Nucleus accumbens (tissue), 56 donors: ENCODE results near the gene CFDP1.
A peak's percentile ranks its signal among the peaks of the same experiment; 100 is the strongest.

ENCODE experiments used
- DNase-seq, 56 donors: peaks; one replicate each; lab custom pipeline; 2025; lab: John Stamatoyannopoulos, UW

CFDP1 gene

GRCh38 chr16:75257886-75258806 lies 175.2 kb downstream of the CFDP1 start:
- no peak for DNase-seq

GRCh38 chr16:75256696-75257343 lies 176.5 kb downstream of the CFDP1 start:
- peak in 26 of 56 donors; percentile 14 to 74 (median 47) for DNase-seq

- DNase-seq: peak in 3 of 56 donors; percentile 25 to 41 (median 29)
Observed at GRCh38 chr16:75256059-75256571, 177.2 kb downstream of the CFDP1 start.

- peak in 4 of 56 donors; percentile 9 to 31 (median 16) for DNase-seq
Observed at GRCh38 chr16:75254359-75254837, 178.9 kb downstream of the CFDP1 start.

- peak in 14 of 56 donors; percentile 15 to 61 (median 30) for DNase-seq
Observed at GRCh38 chr16:75252946-75253911, 180.1 kb downstream of the CFDP1 start.

- no peak for DNase-seq
Observed at GRCh38 chr16:75252049-75252864, 181.0 kb downstream of the CFDP1 start.

GRCh38 chr16:75251280-75252048 lies 181.8 kb downstream of the CFDP1 start, which contains the start of gene BCAR1:
BCAR1 (minus strand) TSS chr16:75251624; CDS start chr16:75251482, 142 bp downstream.
- DNase-seq: peak in 52 of 56 donors; percentile 48 to 93 (median 82)

- peak in 7 of 56 donors; percentile 22 to 63 (median 44) for DNase-seq
Observed at GRCh38 chr16:75250809-75251279, 182.5 kb downstream of the CFDP1 start.

GRCh38 chr16:75250089-75250808 lies 183.1 kb downstream of the CFDP1 start:
- peak in 4 of 56 donors; percentile 29 to 55 (median 52) for DNase-seq

- no peak for DNase-seq
Observed at GRCh38 chr16:75249441-75249840, 183.9 kb downstream of the CFDP1 start.

GRCh38 chr16:75248536-75249380 lies 184.5 kb downstream of the CFDP1 start:
- peak in 12 of 56 donors; percentile 19 to 67 (median 45) for DNase-seq

- peak in 51 of 56 donors; percentile 28 to 86 (median 66) for DNase-seq
Observed at GRCh38 chr16:75248142-75248535, 185.2 kb downstream of the CFDP1 start.

GRCh38 chr16:75247249-75247648 lies 186.1 kb downstream of the CFDP1 start:
- peak in 51 of 56 donors; percentile 33 to 91 (median 80) for DNase-seq

GRCh38 chr16:75246504-75247205 lies 186.6 kb downstream of the CFDP1 start:
- DNase-seq: peak in 2 of 56 donors; percentile 24 to 47
